Uterus (tissue), 4 donors: ENCODE results near the gene ELOA2. TPM values are rescaled to one million over a fixed set of nuclear protein-coding genes. Genes with fewer than 3 reads are reported as not detected.

Experiments
- DNase-seq, 2 donors: peaks; one replicate each; pipeline ENCODE4 v3.0.0-alpha.2; 2019 to 2020
- H3K27ac ChIP-seq, 2 donors: fragments of 200-600 bp; sonication (generic); 1 replicate in 1 of 2; 2 replicates in 1 of 2; pipeline ENCODE4 v1.5.1; 2016 to 2018
- H3K27me3 ChIP-seq, 2 donors: fragments of 200-600 bp; sonication (generic); one replicate each; pipeline ENCODE4 v1.5.1; 2018 to 2019; ENCODE audit warnings: control low read depth in 1 of 2
- H3K36me3 ChIP-seq, 2 donors: fragments of 200-600 bp; sonication (generic); one replicate each; pipeline ENCODE4 v1.5.1; 2019; ENCODE audit warnings: control low read depth in 1 of 2
- H3K4me1 ChIP-seq, 2 donors: fragments of 200-600 bp; sonication (generic); one replicate each; pipeline ENCODE4 v1.5.1; 2018 to 2019; ENCODE audit warnings: control low read depth in 1 of 2
- H3K4me3 ChIP-seq, 2 donors: fragments of 200-600 bp; sonication (generic); 1 replicate in 1 of 2; 2 replicates in 1 of 2; pipeline ENCODE4 v1.5.1; 2018 to 2019; ENCODE audit warnings: mild to moderate bottlenecking in 1 of 2
- H3K9me3 ChIP-seq, 2 donors: fragments of 200-600 bp; sonication (generic); one replicate each; pipeline ENCODE4 v1.5.1; 2019; ENCODE audit warnings: control low read depth in 1 of 2
- CTCF ChIP-seq, 4 experiments: fragments of 200-600 bp in 2 of 4; fragments of 450-650 bp in 2 of 4; sonication (generic) in 2 of 4; IDR thresholded peaks; one replicate each; pipeline ENCODE4 v1.5.1; 2016 to 2019; ENCODE audit warnings: antibody characterized with exemption in 4 of 4, mild to moderate bottlenecking in 2 of 4, moderate library complexity in 1 of 4
- POLR2A ChIP-seq, 2 donors: fragments of 450-650 bp; IDR thresholded peaks; one replicate each; pipeline ENCODE4 v1.6.1; 2016; ENCODE audit warnings: antibody characterized with exemption in 2 of 2, mild to moderate bottlenecking in 1 of 2, moderate library complexity in 1 of 2
- intact Hi-C: fragments of 100-400 bp; cut with DNase I; formaldehyde crosslinking; loops from one replicate; pipeline ENCODE4 v1.15.1; 2023; ENCODE audit warnings: low total_unique reads
- total RNA-seq, 4 donors: library from RNA; depleted of rRNA in 3 of 4; stranded (reverse); fragments of >200 nt in 3 of 4; gene quantifications; one replicate each; pipeline versions ENCODE4 v1.1.0 to v1.2.4, GENCODE V29; 2014 to 2023
- donor health status: DM: yes; HTN: yes; CAD: no.

The ELOA2 gene, protein sequence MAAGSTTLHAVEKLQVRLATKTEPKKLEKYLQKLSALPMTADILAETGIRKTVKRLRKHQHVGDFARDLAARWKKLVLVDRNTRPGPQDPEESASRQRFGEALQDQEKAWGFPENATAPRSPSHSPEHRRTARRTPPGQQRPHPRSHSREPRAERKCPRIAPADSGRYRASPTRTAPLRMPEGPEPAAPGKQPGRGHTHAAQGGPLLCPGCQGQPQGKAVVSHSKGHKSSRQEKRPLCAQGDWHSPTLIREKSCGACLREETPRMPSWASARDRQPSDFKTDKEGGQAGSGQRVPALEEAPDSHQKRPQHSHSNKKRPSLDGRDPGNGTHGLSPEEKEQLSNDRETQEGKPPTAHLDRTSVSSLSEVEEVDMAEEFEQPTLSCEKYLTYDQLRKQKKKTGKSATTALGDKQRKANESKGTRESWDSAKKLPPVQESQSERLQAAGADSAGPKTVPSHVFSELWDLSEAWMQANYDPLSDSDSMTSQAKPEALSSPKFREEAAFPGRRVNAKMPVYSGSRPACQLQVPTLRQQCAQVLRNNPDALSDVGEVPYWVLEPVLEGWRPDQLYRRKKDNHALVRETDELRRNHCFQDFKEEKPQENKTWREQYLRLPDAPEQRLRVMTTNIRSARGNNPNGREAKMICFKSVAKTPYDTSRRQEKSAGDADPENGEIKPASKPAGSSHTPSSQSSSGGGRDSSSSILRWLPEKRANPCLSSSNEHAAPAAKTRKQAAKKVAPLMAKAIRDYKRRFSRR
- total RNA-seq: not detected

GRCh38 chr18:47035156-47035671, at the start of gene ELOA2:
TSS of gene ELOA2 (minus strand) at chr18:47035621. CDS start at chr18:47035264, 357 bp downstream.
- Histone ChIP-seq H3K4me1 (no peaks in the 10 kb centered on the region), H3K36me3 (no peaks in the 10 kb centered on the region), H3K9me3 (no peaks in the 10 kb centered on the region), H3K4me3 (no peak within 1 kb of the TSS), H3K27ac (no peak within 1 kb of the TSS), H3K27me3 (no peaks in the 10 kb centered on the region)
- intact Hi-C loops: no loop called here
- no peak for TF ChIP-seq POLR2A (IDR thresholded peaks at IDR 0.05)
- TF ChIP-seq CTCF (IDR thresholded peaks at IDR 0.05): no peak
- no peak for DNase-seq

DNA sequence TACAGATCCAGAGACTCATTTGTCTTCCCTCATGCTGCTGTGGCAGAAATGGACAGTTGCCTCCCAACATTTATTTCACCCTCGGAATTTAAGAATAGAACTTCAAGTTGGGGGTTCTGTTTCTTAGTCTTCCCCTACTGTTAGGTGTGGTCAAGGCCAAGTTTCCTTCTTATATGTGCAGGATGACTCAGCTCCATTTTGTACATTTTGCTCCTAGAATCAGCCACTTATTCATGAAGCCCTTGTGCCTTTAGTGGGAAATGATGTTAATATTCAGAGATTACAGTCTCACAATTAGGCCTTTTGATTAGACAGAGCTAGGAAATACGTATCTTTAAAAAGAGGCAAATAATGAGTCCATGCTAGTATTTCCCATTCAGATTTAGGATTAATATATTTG, 46.2 kb upstream of the ELOA2 start:
- H3K9me3 ChIP-seq: no peaks in the 10 kb centered on the region
- no peak overlapping the region for H3K4me3 ChIP-seq
- TF ChIP-seq POLR2A (IDR thresholded peaks at IDR 0.05) (no peak), CTCF (IDR thresholded peaks at IDR 0.05) (no peak)
- no peak overlapping the region for H3K27ac ChIP-seq
- H3K4me1 ChIP-seq: no peaks in the 10 kb centered on the region
- H3K36me3 ChIP-seq: no peaks in the 10 kb centered on the region
- intact Hi-C loops: no loop called here
- H3K27me3 ChIP-seq: no peaks in the 10 kb centered on the region
- no peak for DNase-seq

- Histone ChIP-seq H3K36me3 (no peaks in the 10 kb centered on the region), H3K27ac (no peak overlapping the region), H3K4me1 (no peaks in the 10 kb centered on the region), H3K27me3 (no peaks in the 10 kb centered on the region), H3K4me3 (no peak overlapping the region), H3K9me3 (no peaks in the 10 kb centered on the region)
- DNase-seq: no peak
- TF ChIP-seq POLR2A (IDR thresholded peaks at IDR 0.05) (no peak), CTCF (IDR thresholded peaks at IDR 0.05) (no peak)
- intact Hi-C loops: no loop called here
Observed at GRCh38 chr18:47080872-47081271, 45.5 kb upstream of the ELOA2 start.

DNA sequence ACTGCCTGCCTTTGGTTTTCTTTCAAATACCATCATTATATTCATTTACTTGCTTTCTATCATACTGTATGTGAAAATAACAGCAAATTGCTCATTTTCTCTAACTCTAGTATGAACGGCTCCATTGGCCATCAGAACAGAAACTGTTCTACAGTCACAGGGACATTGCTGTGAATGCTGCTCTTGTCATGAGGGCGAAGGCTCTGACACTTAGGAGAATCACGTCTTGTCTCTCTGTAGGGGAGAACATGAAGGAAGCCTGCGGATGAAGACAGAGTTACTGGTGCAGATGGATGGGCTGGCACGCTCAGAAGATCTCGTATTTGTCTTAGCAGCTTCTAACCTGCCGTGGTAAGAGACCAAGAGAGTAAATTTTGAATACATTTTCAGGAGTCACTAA, 41.7 kb upstream of the ELOA2 start:
- no peak for DNase-seq
- Histone ChIP-seq H3K9me3 (no peaks in the 10 kb centered on the region), H3K4me3 (no peak overlapping the region), H3K36me3 (no peaks in the 10 kb centered on the region), H3K27ac (no peak overlapping the region), H3K4me1 (no peaks in the 10 kb centered on the region), H3K27me3 (no peaks in the 10 kb centered on the region)
- intact Hi-C loops: no loop called here
- TF ChIP-seq CTCF (IDR thresholded peaks at IDR 0.05) (no peak), POLR2A (IDR thresholded peaks at IDR 0.05) (no peak)
